Coronary artery (tissue), 2 donors: ENCODE results near the gene DIPK1B.
"Not testable (repeated sequence)": the region's sequence is repeated elsewhere in the genome, so short reads cannot be mapped to it uniquely, and the experiment has no call there.

Experiments used
- DNase-seq: peaks from one replicate; pipeline ENCODE4 v3.0.0-alpha.2; 2017; ENCODE audit warnings: low spot score
- H3K27ac ChIP-seq, 2 donors: fragments of 200-600 bp; sonication (generic); one replicate each; pipeline ENCODE4 v1.5.1; 2016 to 2019
- H3K4me3 ChIP-seq: fragments of 200-600 bp; sonication (generic); 2 replicates; pipeline ENCODE4 v1.5.1; 2016; ENCODE audit warnings: mild to moderate bottlenecking, moderate library complexity
- CTCF ChIP-seq: fragments of 200-600 bp; sonication (generic); IDR thresholded peaks from one replicate; pipeline ENCODE4 v1.5.1; 2019; ENCODE audit warnings: antibody characterized with exemption

DIPK1B gene

GRCh38 chr9:136703276-136703860 lies 9.0 kb upstream of the DIPK1B start:
- no peak for TF ChIP-seq CTCF
- Histone ChIP-seq H3K27ac (no peak overlapping the region), H3K4me3 (no peak overlapping the region)
- no peak for DNase-seq

- not testable (repeated sequence) for H3K27ac ChIP-seq, DNase-seq, H3K4me3 ChIP-seq
These were observed 7.6 kb upstream of the DIPK1B start for GRCh38 chr9:136704741-136705140.

GRCh38 chr9:136705564-136705963 lies 6.8 kb upstream of the DIPK1B start:
- H3K4me3 ChIP-seq: no peak overlapping the region

GRCh38 chr9:136707011-136707410 lies 5.4 kb upstream of the DIPK1B start:
- DNase-seq: no peak
- H3K27ac ChIP-seq: no peak overlapping the region
- no peak overlapping the region for H3K4me3 ChIP-seq
- no peak for TF ChIP-seq CTCF

More at GRCh38 chr9:136705564-136705963, 6.8 kb upstream of the DIPK1B start:
- TF ChIP-seq CTCF: no peak
- no peak overlapping the region for H3K27ac ChIP-seq
- DNase-seq: no peak

- Histone ChIP-seq H3K27ac (no peak overlapping the region), H3K4me3 (no peak overlapping the region)
- no peak for TF ChIP-seq CTCF
- DNase-seq: no peak
These were observed 4.4 kb upstream of the DIPK1B start for GRCh38 chr9:136707849-136708517.

GRCh38 chr9:136709454-136710109 lies 2.8 kb upstream of the DIPK1B start:
- H3K4me3 ChIP-seq: no peak overlapping the region
- no peak overlapping the region for H3K27ac ChIP-seq
- no peak for TF ChIP-seq CTCF
- DNase-seq: no peak

GRCh38 chr9:136710543-136710942 lies 1.8 kb upstream of the DIPK1B start:
- no peak overlapping the region for H3K27ac ChIP-seq
- no peak overlapping the region for H3K4me3 ChIP-seq

GRCh38 chr9:136711219-136711648 lies 1.1 kb upstream of the DIPK1B start:
- not testable (repeated sequence) for H3K27ac ChIP-seq, H3K4me3 ChIP-seq, DNase-seq

More at GRCh38 chr9:136710543-136710942, 1.8 kb upstream of the DIPK1B start:
- DNase-seq: no peak
- TF ChIP-seq CTCF: no peak
